Measurements from ENCODE around the gene RAB9A. TPM values are rescaled to one million over a fixed set of nuclear protein-coding genes. Genes with fewer than 3 reads are reported as not detected.
"Not testable (repeated sequence)": the region's sequence is repeated elsewhere in the genome, so short reads cannot be mapped to it uniquely, and the experiment has no call there.

Gene RAB9A
- total and polyA plus RNA-seq, 4 donors = 21.2 to 38.4 (median 22.8) TPM

DNA sequence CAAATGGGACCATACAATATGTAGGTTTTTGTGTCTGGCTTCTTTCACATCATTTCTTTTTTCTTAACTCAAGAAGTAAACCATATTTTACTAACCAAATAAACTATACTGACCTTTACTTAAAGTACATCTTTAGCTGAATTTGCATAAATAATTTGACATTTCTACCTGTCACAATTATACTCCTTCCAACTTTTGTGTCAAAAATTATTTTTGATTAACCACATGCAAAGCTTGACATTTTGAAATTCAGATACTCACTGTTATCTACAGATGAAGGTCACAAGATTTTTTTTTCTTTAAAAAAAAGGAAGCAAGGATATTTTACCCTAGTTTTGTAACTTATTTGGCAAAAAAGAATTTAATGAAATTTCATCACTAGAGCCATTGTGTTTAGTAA is 12.0 kb upstream of the RAB9A start:
- Histone ChIP-seq H3K27ac (ENCODE audit: low read depth in 1 of 2, low read length in 1 of 2) (no peak overlapping the region), H3K4me1 (ENCODE audit: control insufficient read depth in 5 of 5, insufficient read depth in 5 of 5, low read length in 5 of 5) (no peaks in the 10 kb centered on the region), H3K27me3 (ENCODE audit: control insufficient read depth in 3 of 3, insufficient read depth in 3 of 3, low read length in 2 of 3) (peaks cover 0 to 36% (median 5%) of the 10 kb centered on the region in 3 donors), H3K4me3 (no peak overlapping the region), H3K36me3 (ENCODE audit: control insufficient read depth in 4 of 4, insufficient read depth in 4 of 4, low read length in 4 of 4) (peaks cover 0 to 4% (median 0%) of the 10 kb centered on the region in 4 donors), H3K9me3 (ENCODE audit: control insufficient read depth in 4 of 4, insufficient read depth in 3 of 4, low read length in 3 of 4) (peaks cover 0 to 1% (median 0%) of the 10 kb centered on the region in 4 donors), H3K9ac (ENCODE audit: insufficient read depth in 1 of 2, low read length in 2 of 2) (no peak overlapping the region)
- TF ChIP-seq, protein P1, sequence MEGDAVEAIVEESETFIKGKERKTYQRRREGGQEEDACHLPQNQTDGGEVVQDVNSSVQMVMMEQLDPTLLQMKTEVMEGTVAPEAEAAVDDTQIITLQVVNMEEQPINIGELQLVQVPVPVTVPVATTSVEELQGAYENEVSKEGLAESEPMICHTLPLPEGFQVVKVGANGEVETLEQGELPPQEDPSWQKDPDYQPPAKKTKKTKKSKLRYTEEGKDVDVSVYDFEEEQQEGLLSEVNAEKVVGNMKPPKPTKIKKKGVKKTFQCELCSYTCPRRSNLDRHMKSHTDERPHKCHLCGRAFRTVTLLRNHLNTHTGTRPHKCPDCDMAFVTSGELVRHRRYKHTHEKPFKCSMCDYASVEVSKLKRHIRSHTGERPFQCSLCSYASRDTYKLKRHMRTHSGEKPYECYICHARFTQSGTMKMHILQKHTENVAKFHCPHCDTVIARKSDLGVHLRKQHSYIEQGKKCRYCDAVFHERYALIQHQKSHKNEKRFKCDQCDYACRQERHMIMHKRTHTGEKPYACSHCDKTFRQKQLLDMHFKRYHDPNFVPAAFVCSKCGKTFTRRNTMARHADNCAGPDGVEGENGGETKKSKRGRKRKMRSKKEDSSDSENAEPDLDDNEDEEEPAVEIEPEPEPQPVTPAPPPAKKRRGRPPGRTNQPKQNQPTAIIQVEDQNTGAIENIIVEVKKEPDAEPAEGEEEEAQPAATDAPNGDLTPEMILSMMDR (IDR thresholded peaks at IDR 0.05; ENCODE audit: control extremely low read depth, extremely low read depth) = no peak
- ATAC-seq (ENCODE audit: insufficient read depth, low FRiP score) (no peak), DNase-seq (no peak)

DNA sequence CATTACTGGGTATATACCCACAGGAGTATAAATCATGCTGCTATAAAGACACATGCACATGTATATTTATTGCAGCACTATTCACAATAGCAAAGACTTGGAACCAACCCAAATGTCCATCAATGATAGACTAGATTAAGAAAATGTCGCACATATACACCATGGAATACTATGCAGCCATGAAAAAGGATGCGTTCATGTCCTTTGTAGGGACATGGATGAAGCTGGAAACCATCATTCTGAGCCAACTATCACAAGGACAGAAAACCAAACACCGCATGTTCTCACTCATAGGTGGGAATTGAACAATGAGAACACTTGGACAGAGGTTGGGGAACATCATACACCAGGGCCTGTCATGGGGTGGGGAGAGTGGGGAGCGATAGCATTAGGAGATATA is 9.2 kb upstream of the RAB9A start:
- H3K36me3 ChIP-seq (ENCODE audit: control insufficient read depth in 4 of 4, insufficient read depth in 4 of 4, low read length in 4 of 4); ATAC-seq (ENCODE audit: insufficient read depth, low FRiP score); DNase-seq; H3K9ac ChIP-seq (ENCODE audit: insufficient read depth in 1 of 2, low read length in 2 of 2); H3K4me3 ChIP-seq; H3K4me1 ChIP-seq (ENCODE audit: control insufficient read depth in 5 of 5, insufficient read depth in 5 of 5, low read length in 5 of 5); H3K27ac ChIP-seq (ENCODE audit: low read depth in 1 of 2, low read length in 1 of 2); H3K9me3 ChIP-seq (ENCODE audit: control insufficient read depth in 4 of 4, insufficient read depth in 3 of 4, low read length in 3 of 4): not testable (repeated sequence)
- WGBS, 2 donors = 93 to 100% methylated on average over 4 of the region's 4 CpGs
- peaks cover 0 to 33% (median 11%) of the 10 kb centered on the region in 3 donors for H3K27me3 ChIP-seq (ENCODE audit: control insufficient read depth in 3 of 3, insufficient read depth in 3 of 3, low read length in 2 of 3)

DNA sequence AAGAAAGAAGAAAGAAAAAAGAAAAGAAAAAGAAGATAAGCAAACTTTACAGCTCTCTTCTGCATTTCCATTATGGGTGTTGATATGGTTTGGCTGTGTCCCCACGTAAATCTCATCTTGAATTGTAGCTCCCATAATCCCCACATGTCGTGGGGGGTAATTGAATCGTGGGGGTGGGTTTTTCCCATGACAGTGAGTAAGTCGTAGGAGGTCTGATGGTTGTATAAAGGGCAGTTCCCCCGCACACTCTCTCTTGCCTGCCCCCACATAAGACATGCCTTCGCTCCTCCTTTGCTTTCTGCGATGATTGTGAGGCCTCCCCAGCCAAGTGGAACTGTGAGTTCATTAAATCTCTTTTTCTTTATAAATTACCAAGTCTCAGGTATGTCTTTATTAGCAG is 7.3 kb upstream of the RAB9A start:
- H3K9me3 ChIP-seq (ENCODE audit: control insufficient read depth in 4 of 4, insufficient read depth in 3 of 4, low read length in 3 of 4) = no peaks in the 10 kb centered on the region
- H3K27ac ChIP-seq (ENCODE audit: low read depth in 1 of 2, low read length in 1 of 2) = no peak overlapping the region
- WGBS, 2 donors = 76 to 91% methylated on average over 7 of the region's 7 CpGs
- ATAC-seq (ENCODE audit: insufficient read depth, low FRiP score) (no peak), DNase-seq (no peak)
- peaks cover 0 to 36% (median 21%) of the 10 kb centered on the region in 3 donors for H3K27me3 ChIP-seq (ENCODE audit: control insufficient read depth in 3 of 3, insufficient read depth in 3 of 3, low read length in 2 of 3)
- no peaks in the 10 kb centered on the region for H3K36me3 ChIP-seq (ENCODE audit: control insufficient read depth in 4 of 4, insufficient read depth in 4 of 4, low read length in 4 of 4)
- no peaks in the 10 kb centered on the region for H3K4me1 ChIP-seq (ENCODE audit: control insufficient read depth in 5 of 5, insufficient read depth in 5 of 5, low read length in 5 of 5)
- TF ChIP-seq, protein P1 (IDR thresholded peaks at IDR 0.05; ENCODE audit: control extremely low read depth, extremely low read depth) = no peak
- H3K9ac ChIP-seq (ENCODE audit: insufficient read depth in 1 of 2, low read length in 2 of 2) = no peak overlapping the region
- H3K4me3 ChIP-seq = no peak overlapping the region

DNA sequence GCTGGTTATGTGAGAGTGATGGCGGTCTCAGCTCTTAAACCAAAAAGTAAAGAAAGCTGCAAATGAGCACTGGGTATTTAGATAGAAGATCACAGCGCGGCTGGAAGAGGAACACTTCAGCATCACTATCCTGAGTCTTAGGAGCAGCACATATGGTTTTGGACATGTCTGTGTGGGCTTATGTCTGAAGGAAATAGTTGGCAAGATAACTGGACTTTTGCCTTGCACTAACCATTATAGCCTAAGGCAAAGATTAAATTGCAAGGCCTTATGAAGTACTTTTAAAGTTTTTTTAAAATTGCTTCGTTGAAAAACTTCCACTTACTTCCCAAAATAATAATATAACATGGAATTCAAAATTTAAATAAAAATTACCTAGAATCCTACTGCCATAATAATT is 4.6 kb upstream of the RAB9A start:
- Histone ChIP-seq H3K9me3 (ENCODE audit: control insufficient read depth in 4 of 4, insufficient read depth in 3 of 4, low read length in 3 of 4) (peaks cover 0 to 2% (median 0%) of the 10 kb centered on the region in 4 donors), H3K27ac (ENCODE audit: low read depth in 1 of 2, low read length in 1 of 2) (no peak overlapping the region), H3K4me3 (no peak overlapping the region), H3K4me1 (ENCODE audit: control insufficient read depth in 5 of 5, insufficient read depth in 5 of 5, low read length in 5 of 5) (peaks cover 0 to 2% (median 0%) of the 10 kb centered on the region in 5 donors), H3K36me3 (ENCODE audit: control insufficient read depth in 4 of 4, insufficient read depth in 4 of 4, low read length in 4 of 4) (no peaks in the 10 kb centered on the region), H3K27me3 (ENCODE audit: control insufficient read depth in 3 of 3, insufficient read depth in 3 of 3, low read length in 2 of 3) (peaks cover 0 to 44% (median 32%) of the 10 kb centered on the region in 3 donors), H3K9ac (ENCODE audit: insufficient read depth in 1 of 2, low read length in 2 of 2) (no peak overlapping the region)
- WGBS, 2 donors = 80 to 98% methylated on average over 4 of the region's 4 CpGs
- TF ChIP-seq, protein P1 (IDR thresholded peaks at IDR 0.05; ENCODE audit: control extremely low read depth, extremely low read depth) = no peak
- ATAC-seq (ENCODE audit: insufficient read depth, low FRiP score) (no peak), DNase-seq (no peak)
